K562 (cell line): ENCODE data around the gene DELE1. TPM values are rescaled to one million over a fixed set of nuclear protein-coding genes. Genes with fewer than 3 reads are reported as not detected.

Source experiments
- ARHGAP35 ChIP-seq: fragments of 450-650 bp; IDR thresholded peaks from 2 replicates; pipeline ENCODE4 v1.6.1; 2018; ENCODE audit not compliant: partially characterized antibody
- ARID2 ChIP-seq: fragments of 450-650 bp; IDR thresholded peaks from 2 replicates; pipeline ENCODE4 v1.6.1; 2017; ENCODE audit warnings: antibody characterized with exemption, mild to moderate bottlenecking
- CBX3 ChIP-seq, 2 experiments: IDR thresholded peaks; 1 replicate in 1 of 2; 2 replicates in 1 of 2; pipeline ENCODE4 v1.6.1; 2012; ENCODE audit warnings: inconsistent platforms in 2 of 2, low read length in 2 of 2, borderline replicate concordance in 1 of 2, control low read depth in 1 of 2
- CTCFL ChIP-seq: IDR thresholded peaks from 2 replicates; pipeline ENCODE4 v1.6.1; 2011; ENCODE audit warnings: borderline replicate concordance, low read depth, mild to moderate bottlenecking, moderate library complexity, low read length; ENCODE audit not compliant: insufficient read depth, poor library complexity, severe bottlenecking
- GATAD2B ChIP-seq: fragments of 450-650 bp; IDR thresholded peaks from 2 replicates; pipeline ENCODE4 v1.6.1; 2017; ENCODE audit warnings: mild to moderate bottlenecking, borderline replicate concordance
- HDAC2 ChIP-seq: fragments of 450-650 bp; IDR thresholded peaks from 2 replicates; pipeline ENCODE4 v1.6.1; 2016; ENCODE audit warnings: mild to moderate bottlenecking
- HMG20B ChIP-seq: fragments of 250-450 bp; sonication (Bioruptor Pico); IDR thresholded peaks from 2 replicates; pipeline ENCODE4 v1.5.0; 2021; ENCODE audit warnings: mild to moderate bottlenecking
- HNRNPH1 ChIP-seq: fragments of 200-400 bp; formaldehyde crosslinking; optimal IDR thresholded peaks from 2 replicates; pipeline ENCODE3; 2017; ENCODE audit warnings: low read depth, mild to moderate bottlenecking, low read length, moderate library complexity
- PHB2 ChIP-seq: fragments of 450-650 bp; IDR thresholded peaks from 2 replicates; pipeline ENCODE4 v1.6.1; 2017; ENCODE audit warnings: low read depth
- PHF21A ChIP-seq: fragments of 450-650 bp; IDR thresholded peaks from 2 replicates; pipeline ENCODE4 v1.6.1; 2017; ENCODE audit warnings: low read depth, borderline replicate concordance
- POLR2A ChIP-seq: fragments of 450-650 bp; conservative IDR thresholded peaks from 2 replicates; pipeline ENCODE4 v1.6.1; 2016
- TSC22D4 ChIP-seq: fragments of 450-650 bp; IDR thresholded peaks from 2 replicates; pipeline ENCODE4 v1.6.1; 2016; ENCODE audit warnings: missing genetic modification characterization, missing biosample characterization, control low read depth
- ZBTB11 ChIP-seq, 3 experiments: fragments of 200-800 bp in 1 of 3; fragments of 250-450 bp in 1 of 3; fragments of 450-650 bp in 1 of 3; sonication (Bioruptor Pico) in 1 of 3; sonication (Bioruptor generic) in 1 of 3; formaldehyde crosslinking in 1 of 3; IDR thresholded peaks; 2 replicates each; pipeline versions ENCODE4 v1.6.1 to v1.8.0; 2016 to 2022; ENCODE audit warnings: mild to moderate bottlenecking in 2 of 3, missing genetic modification characterization in 2 of 3, missing compliant biosample characterization in 1 of 3, moderate library complexity in 1 of 3
- ZNF384 ChIP-seq: IDR thresholded peaks from 2 replicates; pipeline ENCODE4 v1.6.1; 2012; ENCODE audit warnings: low read depth, low read length, improper control_type of control experiment
- ZNF592 ChIP-seq: fragments of 450-650 bp; IDR thresholded peaks from 2 replicates; pipeline ENCODE4 v1.6.1; 2017; ENCODE audit warnings: antibody characterized with exemption, mild to moderate bottlenecking
- ZNF707 ChIP-seq: fragments of 250-450 bp; sonication (Bioruptor Pico); conservative IDR thresholded peaks from 2 replicates; pipeline ENCODE4 v1.8.0; 2022; ENCODE audit warnings: inconsistent platforms, mild to moderate bottlenecking, moderate library complexity
- ZNF75A ChIP-seq: fragments of 450-650 bp; formaldehyde crosslinking; IDR thresholded peaks from 2 replicates; pipeline ENCODE4 v1.4.0; 2020; ENCODE audit warnings: mild to moderate bottlenecking
- polyA plus RNA-seq, 8 experiments: library from polyadenylated mRNA; depleted of rRNA in 4 of 8; stranded (reverse) in 5 of 8; unstranded in 3 of 8; fragments of >200 nt; fragmentation: Nextera tagmentation in 2 of 8; fragmentation: Illumina TruSeq in 1 of 8; extraction: Ambion mirVana in 2 of 8; extraction: Trizol in 1 of 8; gene quantifications; 2 replicates each; pipeline versions ENCODE4 v1.2.1 to v1.2.3, GENCODE V29; 2011 to 2014; ENCODE audit warnings: inconsistent platforms in 1 of 8, missing spikeins in 1 of 8
- total RNA-seq, 7 experiments: library from RNA; depleted of rRNA in 6 of 7; stranded (reverse); fragments of >200 nt in 6 of 7; fragmentation: Illumina TruSeq in 2 of 7; extraction: Trizol in 2 of 7; gene quantifications; 2 replicates each; pipeline versions ENCODE4 v1.2.1 to v1.2.3, GENCODE V29; 2011 to 2021; ENCODE audit warnings: low replicate concordance in 1 of 7

Gene DELE1
- total and polyA plus RNA-seq, 9 of the 15 experiments (the other 6 are each of a cell fraction or from before 2014, with no cell fraction given), result 16.6 to 74.4 (median 49.8) TPM

GRCh38 chr5:141960449-141961323 lies 37.0 kb downstream of the DELE1 start (continued):
- TF ChIP-seq PHF21A (no peak), ZNF707 (CRISPR knock-in tag) (no peak), TSC22D4 (tag) (no peak), ARHGAP35 (no peak), ZBTB11 (CRISPR knock-in tag; IDR thresholded peaks at IDR 0.05) (peak in 1 of 3 experiments; percentile 37; a peak in 1 of 6 replicates), PHB2 (no peak), ZNF592 (peak; percentile 55; the same call in 1 of the 2 replicates), HMG20B (CRISPR knock-in tag) (no peak), HNRNPH1 (no peak), ZNF75A (no peak), HDAC2 (peak; percentile 22; the same call in 1 of the 2 replicates), ARID2 (peak; percentile 30; the same call in 1 of the 2 replicates), CTCFL (peak; percentile 41), GATAD2B (peak; percentile 48; the same call in 1 of the 2 replicates), POLR2A (no peak), CBX3 (IDR thresholded peaks at IDR 0.05; ENCODE audit: borderline replicate concordance in 1 of 2, low read length in 2 of 2) (peak in 1 of 2 experiments; percentile 28; a peak in 1 of 3 replicates), ZNF384 (no peak)
